HEK293 (cell line): ENCODE measurements around the gene ATP8A2.

Experiments
- CTCF ChIP-seq: fragments of 450-650 bp; formaldehyde crosslinking; IDR thresholded peaks from 2 replicates; pipeline ENCODE4 v1.5.1; 2016; ENCODE audit warnings: missing biosample characterization, missing genetic modification characterization
- INSM2 ChIP-seq: fragments of 450-650 bp; formaldehyde crosslinking; IDR thresholded peaks from 2 replicates; pipeline ENCODE4 v1.5.1; 2016; ENCODE audit warnings: missing biosample characterization, missing genetic modification characterization
- ZBTB10 ChIP-seq: fragments of 450-650 bp; formaldehyde crosslinking; IDR thresholded peaks from 2 replicates; pipeline ENCODE4 v1.5.1; 2016; ENCODE audit warnings: missing biosample characterization, missing genetic modification characterization
- ZNF223 ChIP-seq: fragments of 450-650 bp; formaldehyde crosslinking; IDR thresholded peaks from 2 replicates; pipeline ENCODE4 v1.5.1; 2016; ENCODE audit warnings: missing biosample characterization, missing genetic modification characterization
- ZNF423 ChIP-seq: fragments of 450-650 bp; formaldehyde crosslinking; IDR thresholded peaks from 2 replicates; pipeline ENCODE4 v1.5.1; 2016; ENCODE audit warnings: missing biosample characterization, missing genetic modification characterization
- ZNF558 ChIP-seq: fragments of 450-650 bp; formaldehyde crosslinking; IDR thresholded peaks from 2 replicates; pipeline ENCODE4 v1.5.1; 2016; ENCODE audit warnings: missing biosample characterization, missing genetic modification characterization
- ZNF623 ChIP-seq: fragments of 450-650 bp; formaldehyde crosslinking; IDR thresholded peaks from 2 replicates; pipeline ENCODE4 v1.5.1; 2016; ENCODE audit warnings: missing biosample characterization, missing genetic modification characterization

- TF ChIP-seq CTCF (tag by site-specific recombination) (no peak), ZNF558 (tag by site-specific recombination) (no peak), ZBTB10 (tag by site-specific recombination) (no peak), INSM2 (tag by site-specific recombination) (no peak), ZNF423 (tag by site-specific recombination) (no peak), ZNF223 (tag by site-specific recombination) (no peak), ZNF623 (tag by site-specific recombination) (no peak)
These were observed 541.2 kb downstream of the ATP8A2 start for GRCh38 chr13:25912961-25913360.
